Activated CD4-positive, CD25-positive, alpha-beta regulatory T cell treated with anti-CD3 and anti-CD28 coated beads, Interleukin-2, amount 50 U/mL, for 24 hours (primary cell): ENCODE results near the gene EBLN2.

Source experiments
- ATAC-seq, 2 donors: fragments of 150-1000 bp; cut with Tn5 transposase; one replicate each; pipeline ENCODE4 v1.10.0; 2021; ENCODE audit warnings: mild to moderate bottlenecking in 1 of 2, moderate library complexity in 1 of 2

Gene EBLN2

DNA sequence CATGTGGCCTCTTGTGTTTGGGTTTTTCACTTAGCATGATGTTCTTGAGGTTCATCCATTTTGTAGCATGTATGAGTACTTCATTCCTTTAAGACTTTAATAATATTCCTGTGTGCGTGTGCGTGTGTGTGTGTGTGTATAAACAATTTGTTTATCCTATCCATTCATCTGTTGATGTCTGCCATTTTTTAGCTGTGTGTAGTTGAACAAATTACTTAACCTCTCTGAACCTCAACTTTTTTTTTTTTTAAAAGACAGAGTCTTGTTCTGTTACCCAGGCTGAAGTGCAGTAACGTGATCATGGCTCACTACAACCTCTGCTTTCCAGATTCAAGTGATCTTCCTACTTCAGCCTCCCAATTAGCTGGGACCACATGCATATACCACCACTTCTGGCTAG is 47.3 kb downstream of the EBLN2 start:
- no peak for ATAC-seq

DNA sequence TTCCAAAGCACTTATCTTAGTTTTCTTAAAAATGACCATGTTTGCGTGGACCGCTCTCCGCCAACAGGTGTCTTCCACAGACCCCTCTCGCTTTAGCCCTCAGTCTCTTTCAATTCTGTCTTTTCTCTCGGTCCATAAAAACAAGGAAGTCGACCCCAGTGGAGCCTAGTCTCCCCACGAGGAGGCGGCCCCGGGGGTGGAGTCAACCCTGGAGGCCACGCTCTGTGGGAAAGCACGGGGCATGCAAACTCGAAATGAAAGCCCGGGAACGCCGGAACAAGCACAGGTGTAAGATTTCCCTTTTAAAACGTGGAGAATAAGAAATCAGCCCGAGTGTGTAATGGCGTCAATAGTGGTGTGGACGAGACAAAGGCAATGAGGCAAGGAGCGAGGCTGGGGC is 49.1 kb downstream of the EBLN2 start:
- ATAC-seq, result no peak
